ENCODE data around the gene FAM181A.

GRCh38 chr14:93925374-93925895, 1.7 kb upstream of the FAM181A start:
- TF ChIP-seq, protein P1, sequence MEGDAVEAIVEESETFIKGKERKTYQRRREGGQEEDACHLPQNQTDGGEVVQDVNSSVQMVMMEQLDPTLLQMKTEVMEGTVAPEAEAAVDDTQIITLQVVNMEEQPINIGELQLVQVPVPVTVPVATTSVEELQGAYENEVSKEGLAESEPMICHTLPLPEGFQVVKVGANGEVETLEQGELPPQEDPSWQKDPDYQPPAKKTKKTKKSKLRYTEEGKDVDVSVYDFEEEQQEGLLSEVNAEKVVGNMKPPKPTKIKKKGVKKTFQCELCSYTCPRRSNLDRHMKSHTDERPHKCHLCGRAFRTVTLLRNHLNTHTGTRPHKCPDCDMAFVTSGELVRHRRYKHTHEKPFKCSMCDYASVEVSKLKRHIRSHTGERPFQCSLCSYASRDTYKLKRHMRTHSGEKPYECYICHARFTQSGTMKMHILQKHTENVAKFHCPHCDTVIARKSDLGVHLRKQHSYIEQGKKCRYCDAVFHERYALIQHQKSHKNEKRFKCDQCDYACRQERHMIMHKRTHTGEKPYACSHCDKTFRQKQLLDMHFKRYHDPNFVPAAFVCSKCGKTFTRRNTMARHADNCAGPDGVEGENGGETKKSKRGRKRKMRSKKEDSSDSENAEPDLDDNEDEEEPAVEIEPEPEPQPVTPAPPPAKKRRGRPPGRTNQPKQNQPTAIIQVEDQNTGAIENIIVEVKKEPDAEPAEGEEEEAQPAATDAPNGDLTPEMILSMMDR (conservative IDR thresholded peaks at IDR 0.05; ENCODE audit: low read depth, low read length) = no peak
- TF ChIP-seq EZH2 (IDR thresholded peaks at IDR 0.05; ENCODE audit: borderline replicate concordance, low read depth, low read length, poor library complexity, severe bottlenecking) = no peak
